Left forelimb (tissue), 1 donor: Measurements from ENCODE around the gene YAF2.
"Not testable (repeated sequence)": the region's sequence is repeated elsewhere in the genome, so short reads cannot be mapped to it uniquely, and the experiment has no call there.

Experiments
- DNase-seq: peaks from one replicate; pipeline ENCODE4 v3.0.0-alpha.2; 2018; ENCODE audit warnings: low spot score

Gene YAF2

GRCh38 chr12:42192686-42193085 lies 45.4 kb downstream of the YAF2 start:
- DNase-seq, result no peak

- DNase-seq, result no peak
Measured at GRCh38 chr12:42192258-42192657, 45.8 kb downstream of the YAF2 start.

GRCh38 chr12:42190376-42190775 lies 47.7 kb downstream of the YAF2 start:
- no peak for DNase-seq

- not testable (repeated sequence) for DNase-seq
Measured at GRCh38 chr12:42188275-42188674, 49.8 kb downstream of the YAF2 start.

GRCh38 chr12:42187799-42188198 lies 50.2 kb downstream of the YAF2 start:
- DNase-seq, result no peak

- DNase-seq, result no peak
Measured at GRCh38 chr12:42186793-42187192, 51.3 kb downstream of the YAF2 start.

- DNase-seq, result no peak
Measured at GRCh38 chr12:42182394-42182793, 55.7 kb downstream of the YAF2 start.

- no peak for DNase-seq
Measured at GRCh38 chr12:42180990-42181596, 57.0 kb downstream of the YAF2 start.

- no peak for DNase-seq
Measured at GRCh38 chr12:42178101-42178500, 59.9 kb downstream of the YAF2 start.

GRCh38 chr12:42174978-42175377 lies 63.1 kb downstream of the YAF2 start:
- DNase-seq, result no peak

- no peak for DNase-seq
Measured at GRCh38 chr12:42173961-42174521, 64.0 kb downstream of the YAF2 start.

- no peak for DNase-seq
Measured at GRCh38 chr12:42172441-42173210, 65.4 kb downstream of the YAF2 start.

GRCh38 chr12:42167711-42168110 lies 70.3 kb downstream of the YAF2 start:
- no peak for DNase-seq

GRCh38 chr12:42166501-42166900 lies 71.5 kb downstream of the YAF2 start:
- DNase-seq, result no peak

GRCh38 chr12:42163913-42164312 lies 74.1 kb downstream of the YAF2 start:
- no peak for DNase-seq

GRCh38 chr12:42162965-42163364 lies 75.1 kb downstream of the YAF2 start:
- no peak for DNase-seq

- no peak for DNase-seq
Measured at GRCh38 chr12:42162193-42162592, 75.9 kb downstream of the YAF2 start.

- DNase-seq, result no peak
Measured at GRCh38 chr12:42161529-42161928, 76.5 kb downstream of the YAF2 start.

- no peak for DNase-seq
Measured at GRCh38 chr12:42156232-42156631, 81.8 kb downstream of the YAF2 start.

- DNase-seq, result no peak
Measured at GRCh38 chr12:42145552-42146215, 92.4 kb downstream of the YAF2 start.

GRCh38 chr12:42145197-42145549 lies 92.9 kb downstream of the YAF2 start:
- no peak for DNase-seq

- peak; percentile 91 for DNase-seq
Measured at GRCh38 chr12:42144408-42145196, 93.4 kb downstream of the YAF2 start, which contains the start of gene GXYLT1. Gene GXYLT1, minus strand, starts transcription at chr12:42144874. Its CDS starts 228 bp downstream, at chr12:42144646.
